NCI-H2081 (cell line): Measurements from ENCODE around the gene CATSPERZ.

Experiments
- DNase-seq, 2 experiments: peaks; one replicate each; lab custom pipeline; 2025; lab: John Stamatoyannopoulos, UW

CATSPERZ gene

GRCh38 chr11:64299847-64300648 is at the start of gene CATSPERZ:
TSS of gene CATSPERZ (plus strand) at chr11:64300358. CDS start at chr11:64300411, 53 bp downstream.
- no peak for DNase-seq

DNA sequence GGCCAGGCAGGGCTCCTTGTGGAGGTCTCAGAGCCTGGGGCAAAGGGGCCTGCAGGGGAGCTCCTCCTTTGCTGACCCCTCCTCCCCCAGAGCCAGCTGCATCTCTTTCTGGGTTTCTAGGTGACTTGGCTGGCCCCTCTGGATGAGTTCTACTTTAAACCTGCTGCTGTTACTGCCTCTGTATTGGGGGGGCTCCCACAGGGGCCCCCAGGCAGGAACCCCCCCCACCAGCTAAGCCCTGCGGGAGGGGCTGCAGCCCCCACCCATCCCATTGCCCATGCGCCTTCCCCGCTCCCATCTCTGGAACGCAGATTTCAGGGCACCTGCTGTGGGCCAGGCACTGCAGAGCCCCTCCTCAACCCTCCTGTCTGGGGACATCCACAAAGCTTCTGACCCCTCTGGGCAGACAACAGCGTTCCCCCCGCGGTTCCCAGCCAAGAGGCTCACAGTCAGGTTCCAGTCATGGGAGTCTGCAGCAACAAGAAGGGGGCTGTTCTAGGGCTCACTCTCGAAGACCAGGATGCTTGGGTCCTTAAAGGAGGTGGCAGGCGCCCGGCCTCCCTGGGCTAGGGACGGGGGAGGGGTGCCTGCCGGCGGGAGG is 49.6 kb upstream of the CATSPERZ start:
- no peak for DNase-seq

- peak; percentile 19 to 31 for DNase-seq
Measured at GRCh38 chr11:64251016-64251752, 49.0 kb upstream of the CATSPERZ start, which contains the start of gene PLCB3. TSS of gene PLCB3 (plus strand) at chr11:64251530. CDS start at chr11:64251650, 120 bp downstream.

- DNase-seq, result no peak
Measured at GRCh38 chr11:64251753-64252002, 48.5 kb upstream of the CATSPERZ start.

GRCh38 chr11:64252003-64252872 is 47.9 kb upstream of the CATSPERZ start:
- DNase-seq, result peak in 1 of 2 experiments; percentile 20

DNA sequence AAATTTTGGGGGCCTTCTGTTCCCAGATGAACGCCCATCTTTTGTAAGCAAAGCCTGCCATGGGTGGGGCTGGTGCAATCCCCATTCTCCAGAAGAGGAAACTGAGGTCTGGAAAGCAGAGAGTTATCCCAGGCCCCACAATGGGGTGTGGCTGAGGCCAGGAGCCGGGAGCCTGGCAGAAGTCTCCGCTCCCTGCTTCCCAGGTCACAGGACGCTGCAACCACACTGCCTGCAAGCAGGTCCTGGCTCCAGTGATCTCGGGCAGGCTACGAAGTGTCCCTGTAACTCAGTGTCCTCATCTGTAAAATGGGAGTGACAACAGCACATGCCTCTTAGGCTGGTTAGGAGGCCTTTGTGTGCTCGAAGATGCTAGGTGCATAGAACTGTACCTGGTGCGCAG is 47.1 kb upstream of the CATSPERZ start:
- DNase-seq, result no peak

DNA sequence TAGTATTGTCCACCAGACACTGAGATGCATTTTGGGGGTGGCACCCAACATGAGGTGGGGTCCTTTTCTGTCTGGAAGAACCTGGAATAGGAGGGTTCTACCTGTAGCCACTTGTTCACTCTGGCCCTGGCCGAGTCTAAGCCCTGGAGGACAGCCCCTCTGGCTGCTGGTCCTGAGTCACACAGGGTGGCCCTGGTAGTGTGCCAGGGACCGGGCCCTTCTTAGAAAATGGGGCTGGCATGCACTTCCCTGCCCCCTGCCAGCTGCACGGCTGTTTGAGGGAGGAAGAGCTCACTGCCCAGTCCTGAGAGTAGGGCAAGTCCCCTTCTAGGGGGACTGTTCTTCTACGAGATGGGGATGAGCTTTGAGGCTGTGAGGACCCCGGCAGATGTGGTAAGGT is 46.7 kb upstream of the CATSPERZ start:
- DNase-seq, result no peak

- DNase-seq, result no peak
Measured at GRCh38 chr11:64254326-64254725, 45.8 kb upstream of the CATSPERZ start.

DNA sequence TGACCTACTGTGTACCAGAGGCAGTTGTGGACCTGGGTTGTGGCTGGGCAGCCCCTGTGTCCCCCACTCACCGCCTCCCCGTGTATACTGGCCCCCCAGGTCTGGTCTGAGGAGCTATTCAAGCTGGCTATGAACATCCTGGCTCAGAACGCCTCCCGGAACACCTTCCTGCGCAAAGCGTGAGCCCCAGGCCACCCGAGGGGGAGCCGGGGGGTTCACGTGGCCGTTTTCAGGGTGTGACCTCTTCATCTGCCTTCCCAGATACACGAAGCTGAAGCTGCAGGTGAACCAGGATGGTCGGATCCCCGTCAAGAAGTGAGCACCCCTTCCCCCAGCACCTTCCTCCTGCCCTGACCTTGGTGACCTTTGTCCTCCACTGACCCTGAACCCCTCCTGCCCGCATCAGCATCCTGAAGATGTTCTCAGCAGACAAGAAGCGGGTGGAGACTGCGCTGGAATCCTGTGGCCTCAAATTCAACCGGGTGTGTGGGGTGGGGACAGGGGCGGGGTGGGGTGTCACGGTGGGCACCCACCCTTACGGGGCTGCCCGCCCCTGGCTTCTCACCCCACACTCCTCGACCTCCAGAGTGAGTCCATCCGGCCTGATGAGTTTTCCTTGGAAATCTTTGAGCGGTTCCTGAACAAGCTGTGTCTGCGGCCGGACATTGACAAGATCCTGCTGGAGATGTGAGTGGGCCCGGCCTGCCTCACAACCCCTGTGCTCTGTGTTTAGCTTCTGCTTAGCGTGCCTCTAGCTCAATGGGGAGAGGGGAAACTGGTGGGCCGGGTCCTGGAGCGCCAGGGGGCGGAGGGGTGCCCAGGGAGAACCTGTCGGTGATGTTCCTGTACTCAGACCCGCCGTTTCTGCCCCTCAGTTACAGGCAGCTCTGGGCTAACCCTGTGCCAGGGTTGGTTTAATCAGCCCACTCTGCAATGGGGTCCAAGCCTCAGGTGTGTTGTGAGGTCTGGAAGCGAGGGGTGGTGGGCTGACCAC is 44.7 kb upstream of the CATSPERZ start:
- DNase-seq, result no peak

DNA sequence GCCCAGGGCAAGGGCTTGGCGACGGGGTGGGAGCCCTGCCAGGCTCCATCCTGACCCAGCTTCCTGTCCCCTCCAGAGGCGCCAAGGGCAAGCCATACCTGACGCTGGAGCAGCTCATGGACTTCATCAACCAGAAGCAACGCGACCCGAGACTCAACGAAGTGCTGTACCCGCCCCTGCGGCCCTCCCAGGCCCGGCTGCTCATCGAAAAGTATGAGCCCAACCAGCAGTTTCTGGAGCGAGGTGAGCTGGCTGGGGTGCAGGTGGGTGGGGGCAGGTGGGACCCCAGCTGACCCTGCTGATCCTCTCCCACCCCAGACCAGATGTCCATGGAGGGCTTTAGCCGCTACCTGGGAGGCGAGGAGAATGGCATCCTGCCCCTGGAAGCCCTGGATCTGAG is 43.9 kb upstream of the CATSPERZ start:
- no peak for DNase-seq

- no peak for DNase-seq
Measured at GRCh38 chr11:64258356-64258755, 41.8 kb upstream of the CATSPERZ start.

- DNase-seq, result no peak
Measured at GRCh38 chr11:64258946-64259532, 41.1 kb upstream of the CATSPERZ start.

DNA sequence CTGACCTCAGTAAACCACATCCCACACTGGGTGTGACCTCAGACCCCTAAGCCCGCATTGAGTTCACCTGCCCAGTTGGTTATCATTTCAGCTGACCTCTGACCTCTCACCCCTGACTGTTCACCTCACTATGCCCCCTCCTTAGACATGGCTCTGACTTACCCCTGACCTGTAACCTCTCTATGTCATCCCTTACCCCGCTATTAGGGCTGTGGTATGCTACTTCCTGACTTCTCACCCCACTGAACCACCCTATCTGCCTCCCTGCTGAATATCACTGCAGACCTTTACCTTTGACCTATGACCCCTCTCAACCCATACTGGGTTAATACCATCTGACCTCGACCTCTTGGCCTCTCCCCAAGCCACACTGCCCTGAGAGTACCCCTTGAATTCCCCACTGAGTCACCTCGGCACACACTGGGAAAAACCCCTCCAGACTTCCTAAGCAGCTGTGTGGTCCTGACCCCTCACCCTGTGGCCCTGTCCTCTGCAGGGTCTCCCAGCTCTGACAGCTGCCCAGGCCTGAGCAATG is 40.6 kb upstream of the CATSPERZ start:
- DNase-seq, result no peak

- DNase-seq, result no peak
Measured at GRCh38 chr11:64260147-64260708, 39.9 kb upstream of the CATSPERZ start.

DNA sequence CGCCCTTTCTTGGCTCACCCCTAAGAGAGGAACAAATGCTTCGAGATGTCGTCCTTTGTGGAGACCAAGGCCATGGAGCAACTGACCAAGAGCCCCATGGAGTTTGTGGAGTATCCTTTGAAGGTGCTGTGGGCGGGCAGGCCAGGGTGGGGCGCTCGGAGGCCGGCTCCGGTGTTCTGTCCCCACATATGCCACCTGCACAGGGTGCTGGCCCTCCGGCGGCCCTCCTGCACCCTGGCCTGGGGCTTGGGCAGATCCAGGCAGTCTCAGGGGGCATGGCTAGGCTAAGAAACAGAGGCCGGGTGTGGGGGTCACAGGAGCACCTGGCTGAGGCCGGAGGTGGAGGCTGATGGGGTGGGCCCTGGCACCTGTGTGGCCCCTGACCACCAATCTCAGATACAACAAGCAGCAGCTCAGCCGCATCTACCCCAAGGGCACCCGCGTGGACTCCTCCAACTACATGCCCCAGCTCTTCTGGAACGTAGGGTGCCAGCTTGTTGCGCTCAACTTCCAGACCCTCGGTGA is 38.5 kb upstream of the CATSPERZ start:
- DNase-seq, result no peak

DNA sequence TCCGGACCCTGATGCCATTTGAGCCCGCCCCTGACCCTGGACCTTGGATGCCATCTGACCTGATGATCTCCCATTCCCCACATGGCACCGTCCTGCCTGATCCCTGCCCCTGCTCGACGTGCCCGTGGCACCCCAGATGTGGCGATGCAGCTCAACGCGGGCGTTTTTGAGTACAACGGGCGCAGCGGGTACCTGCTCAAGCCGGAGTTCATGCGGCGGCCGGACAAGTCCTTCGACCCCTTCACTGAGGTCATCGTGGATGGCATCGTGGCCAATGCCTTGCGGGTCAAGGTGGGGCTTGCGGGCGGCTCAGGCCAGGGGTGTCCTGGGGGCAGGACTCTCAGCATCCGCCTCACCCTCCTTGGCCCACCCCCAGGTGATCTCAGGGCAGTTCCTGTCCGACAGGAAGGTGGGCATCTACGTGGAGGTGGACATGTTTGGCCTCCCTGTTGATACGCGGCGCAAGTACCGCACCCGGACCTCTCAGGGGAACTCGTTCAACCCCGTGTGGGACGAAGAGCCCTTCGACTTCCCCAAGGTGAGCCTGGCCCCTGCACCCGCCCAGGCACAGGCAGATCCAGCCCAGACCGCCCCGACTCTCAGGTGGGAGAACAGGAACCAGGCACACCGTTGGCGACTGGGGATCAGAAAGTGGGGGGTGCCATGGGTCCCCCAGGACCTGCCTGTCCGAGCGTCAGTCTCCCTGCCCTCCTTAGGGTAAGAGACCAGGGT is 37.7 kb upstream of the CATSPERZ start:
- no peak for DNase-seq

DNA sequence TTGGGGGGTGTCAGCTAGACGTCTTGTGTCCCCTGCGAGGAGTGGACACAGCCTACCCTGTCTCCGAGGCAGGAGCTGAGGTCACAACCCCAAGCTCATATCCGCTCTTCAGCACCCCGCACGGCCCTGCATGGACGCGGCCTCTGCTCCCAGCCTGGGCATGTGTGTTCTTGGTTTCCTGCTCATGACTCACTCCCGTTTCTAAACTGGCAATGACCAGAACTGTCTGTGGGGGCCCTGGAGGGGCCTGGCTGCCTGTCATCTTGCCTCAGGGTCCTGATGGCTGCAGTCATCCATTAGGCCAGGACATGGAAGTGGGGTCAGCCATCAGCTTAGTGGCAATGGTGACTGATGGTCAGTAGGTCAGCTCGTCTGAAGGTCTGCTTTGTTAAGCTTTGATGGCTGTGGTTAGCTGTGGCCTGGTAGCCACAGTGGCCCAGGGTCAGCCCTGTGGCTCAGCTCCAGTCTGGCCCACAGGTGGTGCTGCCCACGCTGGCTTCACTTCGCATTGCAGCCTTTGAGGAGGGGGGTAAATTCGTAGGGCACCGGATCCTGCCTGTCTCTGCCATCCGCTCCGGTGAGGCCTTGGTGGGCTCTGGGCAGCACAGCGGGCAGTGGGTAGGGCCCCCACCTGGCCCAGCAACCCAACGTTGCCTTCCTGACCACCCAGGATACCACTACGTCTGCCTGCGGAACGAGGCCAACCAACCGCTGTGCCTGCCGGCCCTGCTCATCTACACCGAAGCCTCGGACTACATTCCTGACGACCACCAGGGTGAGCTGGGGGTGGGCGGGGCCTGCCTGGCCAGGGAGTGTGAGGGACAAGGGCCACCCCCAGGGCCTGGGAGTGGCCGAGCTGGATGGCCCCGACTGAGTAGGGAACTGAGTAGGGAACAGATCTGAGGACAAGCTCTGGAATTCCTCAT is 36.9 kb upstream of the CATSPERZ start:
- DNase-seq, result no peak

DNA sequence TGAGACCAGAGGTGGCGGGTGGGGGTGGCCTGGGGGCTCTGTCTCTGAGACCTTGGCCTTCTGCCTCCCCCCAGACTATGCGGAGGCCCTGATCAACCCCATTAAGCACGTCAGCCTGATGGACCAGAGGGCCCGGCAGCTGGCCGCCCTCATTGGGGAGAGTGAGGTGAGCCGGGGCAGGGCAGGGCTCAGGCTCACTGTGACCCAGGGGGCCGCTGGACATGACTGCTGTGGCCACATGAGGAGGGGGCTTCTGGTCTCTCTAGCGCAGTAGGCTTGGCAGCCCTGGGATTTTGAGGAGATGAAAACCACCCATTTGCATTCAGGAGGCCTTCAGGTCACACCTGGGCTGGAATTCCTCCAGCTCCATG is 36.2 kb upstream of the CATSPERZ start:
- no peak for DNase-seq
